HCT116 (cell line): Measurements from ENCODE around the gene KSR1. TPM values are rescaled to one million over a fixed set of nuclear protein-coding genes. Genes with fewer than 3 reads are reported as not detected.

Experiments used
- ATAC-seq: fragments of 200-7000 bp; cut with Tn5 transposase; 2 replicates; pipeline ENCODE4 v1.9.1; 2020; ENCODE audit warnings: mild to moderate bottlenecking, moderate library complexity
- BruUV-seq: library from RNA; stranded (reverse); fragments of 400-500 nt; replicated peaks from 2 replicates; lab custom pipeline; 2021; lab: Mats Ljungman, UMichigan
- CTCF ChIA-PET: fragments of 300-600 bp; sonication (Branson Sonifier 250); formaldehyde crosslinking; loops from one replicate; lab custom pipeline; 2021; ENCODE audit warnings: antibody characterized with exemption; lab: Charles Lee
- POLR2A ChIA-PET: fragments of 300-600, 350-600 bp; sonication (Branson Sonifier 250); formaldehyde crosslinking; loops from one replicate; lab custom pipeline; 2021; ENCODE audit warnings: antibody characterized with exemption; lab: Charles Lee
- RAD21 ChIA-PET, 2 experiments: fragments of 300-600 bp; sonication (Branson Sonifier 250); formaldehyde crosslinking; loops; one replicate each; lab custom pipeline; 2023; ENCODE audit warnings: low total read pairs in 2 of 2; ENCODE audit not compliant: uncharacterized antibody in 2 of 2, unreplicated experiment in 2 of 2, low non-redundant PET in 1 of 2; lab: Charles Lee
- DNase-seq: peaks from one replicate; pipeline ENCODE4 v3.0.0-alpha.2; 2010; ENCODE audit warnings: low read depth, low spot score
- H2AFZ ChIP-seq: fragments of 200-600 bp; shearing (Covaris generic), sonication (generic); 2 replicates; pipeline ENCODE4 v1.6.1; 2017; ENCODE audit warnings: low read depth, mixed run types, mixed read lengths, antibody characterized with exemption, low read length; ENCODE audit not compliant: poor library complexity, severe bottlenecking
- H3K27ac ChIP-seq: 2 replicates; pipeline ENCODE4 v1.5.1; 2012; ENCODE audit warnings: low read depth, low read length
- H3K27me3 ChIP-seq: fragments of 200-600 bp; sonication (generic); 2 replicates; pipeline ENCODE4 v1.6.1; 2016; ENCODE audit warnings: mixed run types, low read length, mixed read lengths; ENCODE audit not compliant: insufficient read depth
- H3K36me3 ChIP-seq, 2 experiments: fragments of 200-500 bp in 1 of 2; fragments of 200-600 bp in 1 of 2; sonication (Bioruptor generic) in 1 of 2; sonication (generic) in 1 of 2; 2 replicates each; pipeline versions ENCODE4 v1.5.1 to v1.6.1; 2014 to 2016; ENCODE audit warnings: low read length in 2 of 2, inconsistent platforms in 1 of 2, mixed read lengths in 1 of 2, mixed run types in 1 of 2; ENCODE audit not compliant: insufficient read depth in 2 of 2, control insufficient read depth in 1 of 2
- H3K4me1 ChIP-seq, 2 experiments: fragments of 200-600 bp in 1 of 2; sonication (generic) in 1 of 2; 2 replicates each; pipeline versions ENCODE4 v1.5.1 to v1.6.1; 2012 to 2017; ENCODE audit warnings: low read length in 2 of 2, inconsistent platforms in 1 of 2, mild to moderate bottlenecking in 1 of 2, mixed read lengths in 1 of 2, mixed run types in 1 of 2, moderate library complexity in 1 of 2; ENCODE audit not compliant: insufficient read depth in 2 of 2, control insufficient read depth in 1 of 2
- H3K4me2 ChIP-seq: fragments of 200-600 bp; sonication (generic); 2 replicates; pipeline ENCODE4 v1.6.1; 2017; ENCODE audit warnings: mixed run types, low read length, mixed read lengths
- H3K4me3 ChIP-seq, 2 experiments: fragments of 200-600 bp in 1 of 2; sonication (generic) in 1 of 2; replicated peaks in 1 of 2; 2 replicates each; pipeline ENCODE4 v1.5.1; 2011 to 2016; ENCODE audit warnings: low read length in 2 of 2, control low read depth in 1 of 2, low read depth in 1 of 2, mild to moderate bottlenecking in 1 of 2, mixed read lengths in 1 of 2, mixed run types in 1 of 2
- H3K79me2 ChIP-seq: fragments of 200-600 bp; sonication (generic); 2 replicates; pipeline ENCODE4 v1.6.1; 2017; ENCODE audit warnings: mild to moderate bottlenecking, mixed run types, low read length, moderate library complexity, mixed read lengths; ENCODE audit not compliant: insufficient read depth
- H3K9ac ChIP-seq: fragments of 200-600 bp; sonication (generic); 2 replicates; pipeline ENCODE4 v1.6.1; 2016; ENCODE audit warnings: low read length, mixed read lengths
- H3K9me2 ChIP-seq: fragments of 200-600 bp; sonication (generic), shearing (Covaris generic); 2 replicates; pipeline ENCODE4 v1.6.1; 2017; ENCODE audit warnings: mixed run types, mild to moderate bottlenecking, moderate library complexity; ENCODE audit not compliant: insufficient read depth
- H3K9me3 ChIP-seq, 2 experiments: fragments of 200-500 bp in 1 of 2; fragments of 200-600 bp in 1 of 2; sonication (Bioruptor generic) in 1 of 2; sonication (generic) in 1 of 2; 2 replicates each; pipeline ENCODE4 v1.6.1; 2014 to 2017; ENCODE audit warnings: low read length in 2 of 2, mixed read lengths in 2 of 2, inconsistent platforms in 1 of 2, low read depth in 1 of 2, mild to moderate bottlenecking in 1 of 2, mixed run types in 1 of 2, moderate library complexity in 1 of 2; ENCODE audit not compliant: control insufficient read depth in 1 of 2, insufficient read depth in 1 of 2
- H4K20me1 ChIP-seq: fragments of 200-600 bp; sonication (generic), shearing (Covaris generic); 2 replicates; pipeline ENCODE4 v1.6.1; 2017; ENCODE audit warnings: mixed run types, mild to moderate bottlenecking, moderate library complexity; ENCODE audit not compliant: insufficient read depth
- intact Hi-C: fragments of 100-400 bp; cut with micrococcal nuclease; formaldehyde crosslinking; loops from 2 replicates; pipeline ENCODE4 v1.10.0; 2022
- total RNA-seq: library from RNA; stranded (reverse); gene quantifications from one replicate; pipeline ENCODE4 v1.2.1, GENCODE V29; 2021; ENCODE audit not compliant: unreplicated experiment
- TF ChIP-seq, protein P1 (sequence below): IDR thresholded peaks from 2 replicates; pipeline ENCODE4 v1.6.1; 2011; ENCODE audit warnings: mild to moderate bottlenecking, low read length, moderate library complexity; ENCODE audit not compliant: insufficient replicate concordance; ENCODE audit errors: extremely low read depth
- TF ChIP-seq, protein P2 (sequence below): IDR thresholded peaks from 2 replicates; pipeline ENCODE4 v1.6.1; 2012; ENCODE audit warnings: low read depth

The KSR1 gene
- total RNA-seq, 1 experiment from 2014 or later = 16.5 TPM

DNA sequence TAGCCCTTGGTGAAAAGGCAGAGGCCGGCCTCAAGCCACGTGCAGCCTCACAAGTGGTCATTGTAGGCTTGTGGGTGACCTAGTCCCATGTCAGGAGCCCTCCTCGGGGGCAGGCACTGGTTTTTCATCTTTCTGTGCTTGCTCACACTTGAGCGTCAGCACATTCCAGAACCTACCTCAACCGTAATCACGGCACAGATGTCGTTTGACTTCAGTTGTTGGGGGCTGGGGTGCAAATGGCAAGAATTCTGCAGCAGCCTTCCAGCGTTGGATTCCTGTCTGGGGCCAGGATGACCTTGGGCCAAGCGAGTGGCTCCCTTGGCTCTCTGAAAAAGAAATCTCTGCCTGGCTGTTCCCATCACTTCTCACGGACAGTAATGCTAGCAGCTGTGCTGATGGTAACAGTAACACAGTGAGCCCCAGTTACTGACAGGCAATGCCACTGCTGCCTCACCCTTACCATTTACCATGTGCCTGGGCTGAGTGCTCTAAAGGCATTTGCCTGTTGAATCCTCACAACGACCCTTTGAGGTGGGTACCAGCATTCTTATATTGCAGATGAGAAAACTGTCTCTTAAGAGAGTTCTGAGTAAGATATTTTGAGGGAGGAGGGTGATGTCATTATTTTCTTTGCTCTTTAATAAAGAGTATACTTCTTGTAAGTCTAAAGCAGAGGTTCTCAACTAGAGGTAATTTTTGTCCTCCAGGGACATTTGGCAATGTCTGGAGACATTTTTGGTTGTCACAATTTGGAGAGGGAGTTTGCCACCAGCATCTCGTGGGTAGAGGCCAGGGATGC lies 46.5 kb downstream of the KSR1 start:
- BruUV-seq = no TSS peak
- ChIA-PET POLR2A (no interaction called here), CTCF (no interaction called here), RAD21 (no interaction called here)
- no peak overlapping the region for H3K4me2 ChIP-seq
- no peak overlapping the region for H3K27ac ChIP-seq
- DNase-seq (no peak), ATAC-seq (no peak)
- no peaks in the 10 kb centered on the region for H3K27me3 ChIP-seq
- H3K9me3 ChIP-seq = peaks cover 3 to 5% of the 10 kb centered on the region in 2 experiments; a peak in 1 of 4 replicates
- H3K9ac ChIP-seq = no peak overlapping the region
- intact Hi-C loops = no loop called here
- TF ChIP-seq, protein P1, sequence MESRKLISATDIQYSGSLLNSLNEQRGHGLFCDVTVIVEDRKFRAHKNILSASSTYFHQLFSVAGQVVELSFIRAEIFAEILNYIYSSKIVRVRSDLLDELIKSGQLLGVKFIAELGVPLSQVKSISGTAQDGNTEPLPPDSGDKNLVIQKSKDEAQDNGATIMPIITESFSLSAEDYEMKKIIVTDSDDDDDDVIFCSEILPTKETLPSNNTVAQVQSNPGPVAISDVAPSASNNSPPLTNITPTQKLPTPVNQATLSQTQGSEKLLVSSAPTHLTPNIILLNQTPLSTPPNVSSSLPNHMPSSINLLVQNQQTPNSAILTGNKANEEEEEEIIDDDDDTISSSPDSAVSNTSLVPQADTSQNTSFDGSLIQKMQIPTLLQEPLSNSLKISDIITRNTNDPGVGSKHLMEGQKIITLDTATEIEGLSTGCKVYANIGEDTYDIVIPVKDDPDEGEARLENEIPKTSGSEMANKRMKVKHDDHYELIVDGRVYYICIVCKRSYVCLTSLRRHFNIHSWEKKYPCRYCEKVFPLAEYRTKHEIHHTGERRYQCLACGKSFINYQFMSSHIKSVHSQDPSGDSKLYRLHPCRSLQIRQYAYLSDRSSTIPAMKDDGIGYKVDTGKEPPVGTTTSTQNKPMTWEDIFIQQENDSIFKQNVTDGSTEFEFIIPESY = no peak
- TF ChIP-seq, protein P2, sequence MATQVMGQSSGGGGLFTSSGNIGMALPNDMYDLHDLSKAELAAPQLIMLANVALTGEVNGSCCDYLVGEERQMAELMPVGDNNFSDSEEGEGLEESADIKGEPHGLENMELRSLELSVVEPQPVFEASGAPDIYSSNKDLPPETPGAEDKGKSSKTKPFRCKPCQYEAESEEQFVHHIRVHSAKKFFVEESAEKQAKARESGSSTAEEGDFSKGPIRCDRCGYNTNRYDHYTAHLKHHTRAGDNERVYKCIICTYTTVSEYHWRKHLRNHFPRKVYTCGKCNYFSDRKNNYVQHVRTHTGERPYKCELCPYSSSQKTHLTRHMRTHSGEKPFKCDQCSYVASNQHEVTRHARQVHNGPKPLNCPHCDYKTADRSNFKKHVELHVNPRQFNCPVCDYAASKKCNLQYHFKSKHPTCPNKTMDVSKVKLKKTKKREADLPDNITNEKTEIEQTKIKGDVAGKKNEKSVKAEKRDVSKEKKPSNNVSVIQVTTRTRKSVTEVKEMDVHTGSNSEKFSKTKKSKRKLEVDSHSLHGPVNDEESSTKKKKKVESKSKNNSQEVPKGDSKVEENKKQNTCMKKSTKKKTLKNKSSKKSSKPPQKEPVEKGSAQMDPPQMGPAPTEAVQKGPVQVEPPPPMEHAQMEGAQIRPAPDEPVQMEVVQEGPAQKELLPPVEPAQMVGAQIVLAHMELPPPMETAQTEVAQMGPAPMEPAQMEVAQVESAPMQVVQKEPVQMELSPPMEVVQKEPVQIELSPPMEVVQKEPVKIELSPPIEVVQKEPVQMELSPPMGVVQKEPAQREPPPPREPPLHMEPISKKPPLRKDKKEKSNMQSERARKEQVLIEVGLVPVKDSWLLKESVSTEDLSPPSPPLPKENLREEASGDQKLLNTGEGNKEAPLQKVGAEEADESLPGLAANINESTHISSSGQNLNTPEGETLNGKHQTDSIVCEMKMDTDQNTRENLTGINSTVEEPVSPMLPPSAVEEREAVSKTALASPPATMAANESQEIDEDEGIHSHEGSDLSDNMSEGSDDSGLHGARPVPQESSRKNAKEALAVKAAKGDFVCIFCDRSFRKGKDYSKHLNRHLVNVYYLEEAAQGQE = no peak
- peaks cover 4 to 5% of the 10 kb centered on the region in 2 experiments; a peak in 3 of 4 replicates for H3K4me1 ChIP-seq
- H3K79me2 ChIP-seq = no peaks in the 10 kb centered on the region
- H2AFZ ChIP-seq = no peak overlapping the region
- H3K9me2 ChIP-seq = no peaks in the 10 kb centered on the region
- H3K36me3 ChIP-seq = no peaks in the 10 kb centered on the region
- no peak overlapping the region for H3K4me3 ChIP-seq
- no peaks in the 10 kb centered on the region for H4K20me1 ChIP-seq
